Embryonic facial prominence (tissue), 1 donor: ENCODE measurements around the gene CST1.
"Not testable (repeated sequence)": the region's sequence is repeated elsewhere in the genome, so short reads cannot be mapped to it uniquely, and the experiment has no call there.

ENCODE experiments used
- DNase-seq: peaks from one replicate; pipeline ENCODE4 v3.0.0-alpha.2; 2016; ENCODE audit errors: extremely low spot score

CST1 gene

DNA sequence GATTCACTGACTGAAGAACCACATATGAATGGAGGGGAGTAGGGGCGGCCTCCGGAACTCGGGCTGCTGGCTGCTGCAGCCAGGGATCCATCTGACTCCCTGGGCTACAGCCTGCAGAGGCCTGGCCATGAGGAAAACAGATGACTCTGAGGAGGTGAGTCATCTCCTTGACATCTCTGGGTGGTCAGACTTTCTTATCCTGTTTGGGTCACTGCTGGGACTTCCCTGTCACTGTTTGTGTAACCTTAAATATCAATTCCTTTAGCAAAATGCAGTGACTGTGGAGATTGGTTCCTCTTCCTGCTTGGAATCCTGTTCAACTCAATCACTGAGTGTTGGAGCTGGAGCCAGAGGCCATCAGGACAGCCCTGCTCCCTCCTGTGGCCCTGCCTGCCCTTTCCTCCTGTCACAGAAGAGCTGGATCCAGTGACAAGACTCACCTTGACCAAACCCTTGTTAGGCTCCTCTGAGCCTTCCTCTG lies 4.4 kb upstream of the CST1 start:
- DNase-seq, result not testable (repeated sequence)

DNA sequence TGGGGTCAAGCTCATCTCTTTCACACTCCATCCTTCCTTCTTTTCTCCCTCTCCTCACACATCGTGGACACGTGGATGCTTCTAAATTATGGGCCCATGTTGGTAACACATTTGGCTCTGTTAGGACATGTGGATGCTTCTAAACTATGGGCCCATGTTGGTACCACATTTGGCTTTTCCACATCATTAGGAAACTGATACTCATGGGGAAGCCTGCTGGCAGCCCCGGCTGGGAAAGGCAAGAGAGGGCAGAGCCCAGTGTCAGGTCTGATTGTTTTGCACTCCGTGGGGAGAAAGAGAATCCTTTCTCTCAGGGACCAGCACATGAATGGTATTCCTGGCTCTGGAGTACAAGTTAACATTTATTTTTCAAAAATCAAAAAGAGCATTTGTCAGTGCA lies 4.0 kb upstream of the CST1 start:
- DNase-seq, result no peak

DNA sequence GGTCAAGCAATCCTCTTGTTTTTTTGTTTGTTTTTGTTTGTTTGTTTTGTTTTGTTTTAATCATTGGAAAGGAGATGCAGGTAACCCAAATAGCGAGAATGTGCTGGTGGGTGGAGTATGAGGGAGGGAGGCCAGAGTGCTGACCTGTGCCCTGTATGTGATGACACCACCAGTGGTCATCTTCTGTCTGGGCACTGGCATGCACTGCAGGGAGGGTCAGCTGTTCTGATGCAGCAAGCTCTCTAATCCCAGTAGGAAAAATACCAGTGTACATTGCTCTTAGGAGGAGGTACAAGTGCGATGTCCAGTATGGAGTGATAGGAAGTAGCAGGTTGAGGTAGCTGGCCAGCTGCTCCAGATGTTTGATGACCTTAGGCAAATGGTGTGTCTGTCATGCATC lies 2.9 kb upstream of the CST1 start:
- DNase-seq, result no peak

DNA sequence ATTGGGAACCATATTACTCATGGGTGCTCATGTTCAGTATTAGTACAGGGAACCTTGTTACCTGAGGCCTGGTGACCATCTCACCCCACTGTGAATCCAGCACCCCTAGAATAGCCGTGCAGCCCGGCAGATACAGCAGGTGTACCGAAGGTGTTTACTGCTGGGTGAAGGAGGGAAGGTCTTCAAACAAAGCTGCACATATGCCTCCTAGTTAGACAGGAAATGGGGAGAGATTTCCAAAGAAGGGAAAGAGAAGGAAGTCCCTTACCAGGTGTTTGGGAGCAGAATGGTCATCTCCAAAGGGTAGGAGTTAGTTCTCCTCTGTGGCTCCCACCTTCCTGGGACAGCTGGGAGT lies 2.4 kb upstream of the CST1 start:
- DNase-seq, result no peak

DNA sequence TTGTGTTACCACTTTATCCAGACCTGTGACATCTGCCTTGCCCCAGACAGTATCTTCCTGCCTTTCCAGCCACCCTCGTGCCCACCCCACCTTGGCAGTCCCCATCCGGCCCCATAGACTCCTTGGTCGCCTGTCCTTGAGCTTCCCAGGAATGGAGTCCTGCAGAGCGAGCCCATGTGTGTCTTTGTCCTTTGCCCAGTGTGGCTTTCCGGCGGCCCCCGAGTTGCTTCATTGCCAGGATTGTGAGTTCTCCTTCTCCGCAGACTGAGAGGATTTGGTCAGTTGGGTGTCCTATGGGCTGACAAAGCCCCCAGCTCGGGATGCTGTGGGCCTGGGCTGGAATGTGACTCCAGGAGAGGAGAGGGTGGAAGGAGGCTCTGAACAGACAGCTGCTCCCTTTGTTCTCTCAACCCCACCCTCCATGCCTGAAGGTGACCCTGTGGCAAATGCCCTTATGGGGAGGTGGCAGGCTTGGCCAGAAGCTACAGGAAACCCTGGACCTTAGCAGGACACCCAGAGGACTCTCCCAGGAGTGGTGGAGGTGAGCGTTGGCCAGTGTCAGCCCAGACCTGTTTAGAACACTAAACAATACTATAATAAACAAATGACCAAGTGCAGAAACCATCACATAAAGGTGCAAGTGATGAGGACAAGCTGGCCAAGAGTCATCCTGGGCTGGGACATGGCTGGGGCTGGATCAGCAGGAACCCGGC lies 1.9 kb upstream of the CST1 start:
- DNase-seq, result no peak

DNA sequence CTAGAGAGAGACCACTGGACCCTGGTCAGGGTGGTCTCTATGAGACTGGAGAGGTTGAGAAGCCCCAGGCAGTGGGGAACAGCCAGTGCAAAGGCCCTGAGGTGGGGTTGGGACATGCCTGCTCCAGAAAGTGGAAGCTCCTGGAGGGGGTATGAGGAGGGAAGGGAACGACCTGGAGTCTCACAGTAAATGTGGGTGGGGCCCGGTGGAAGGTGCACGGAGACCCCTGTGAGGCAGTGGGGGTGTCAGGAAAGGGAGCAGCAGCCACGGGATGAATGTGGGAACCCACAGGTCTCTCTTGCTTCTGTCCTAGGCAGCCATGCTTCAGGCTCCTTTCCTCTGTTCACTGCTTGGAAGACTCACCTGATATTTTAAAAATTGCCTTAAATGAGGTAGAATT lies 1.3 kb upstream of the CST1 start:
- no peak for DNase-seq

DNA sequence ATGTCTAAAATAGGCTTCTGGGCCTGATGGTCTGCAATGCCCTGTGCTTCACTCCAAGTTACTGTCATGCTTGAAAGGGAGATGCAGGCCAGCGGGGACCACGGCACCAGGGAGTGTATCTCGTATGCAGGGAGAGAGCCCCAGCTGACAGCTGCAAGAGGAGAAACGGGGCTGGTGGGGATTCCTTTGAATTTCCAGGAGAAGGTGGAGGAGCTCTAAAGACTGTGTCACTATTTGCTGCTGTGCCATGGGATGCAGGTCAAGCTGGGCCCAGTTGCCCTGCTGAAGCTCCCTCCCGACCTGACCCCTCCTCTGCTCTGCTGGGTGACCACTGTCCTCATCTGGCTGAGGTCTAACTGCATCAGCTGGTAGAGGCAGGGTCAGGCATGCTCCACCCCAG lies 989 bp downstream of the CST1 start:
- no peak for DNase-seq

DNA sequence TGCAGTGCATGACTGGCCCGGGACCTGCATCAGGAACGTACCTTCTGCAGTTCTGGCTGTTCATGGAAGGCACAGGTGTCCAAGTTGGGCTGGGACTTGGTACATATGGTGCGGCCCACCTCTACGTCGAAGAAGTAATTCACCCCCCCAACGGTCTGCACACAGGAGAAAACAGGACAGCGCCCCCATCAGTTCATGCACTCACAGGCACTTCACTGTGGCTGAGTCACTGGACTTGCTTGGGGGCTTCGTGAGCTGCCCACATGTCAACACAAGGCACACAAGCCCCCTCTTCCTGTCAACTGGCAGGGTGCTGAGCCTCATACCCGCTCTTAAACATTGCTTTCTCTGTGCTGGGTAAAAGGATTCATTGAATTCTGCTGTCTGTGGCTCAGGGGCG lies 1.8 kb downstream of the CST1 start:
- DNase-seq, result not testable (repeated sequence)

DNA sequence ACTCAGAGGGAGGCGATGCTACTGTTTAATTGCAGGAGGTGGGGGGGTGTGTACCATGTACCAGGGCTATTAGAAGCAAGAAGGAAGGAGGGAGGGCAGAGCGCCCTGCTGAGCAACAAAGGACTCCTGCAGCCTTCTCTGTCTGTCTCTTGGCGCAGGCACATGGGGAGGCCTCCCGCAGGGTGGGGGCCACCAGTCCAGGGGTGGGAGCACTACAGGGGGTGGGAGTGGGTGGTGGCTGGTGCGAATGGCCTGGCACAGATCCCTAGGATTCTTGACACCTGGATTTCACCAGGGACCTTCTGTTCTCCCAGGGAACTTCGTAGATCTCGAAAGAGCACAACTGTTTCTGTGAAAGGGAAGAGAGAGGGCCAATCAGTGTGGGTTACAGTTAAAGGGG lies 3.2 kb downstream of the CST1 start:
- DNase-seq, result not testable (repeated sequence)

DNA sequence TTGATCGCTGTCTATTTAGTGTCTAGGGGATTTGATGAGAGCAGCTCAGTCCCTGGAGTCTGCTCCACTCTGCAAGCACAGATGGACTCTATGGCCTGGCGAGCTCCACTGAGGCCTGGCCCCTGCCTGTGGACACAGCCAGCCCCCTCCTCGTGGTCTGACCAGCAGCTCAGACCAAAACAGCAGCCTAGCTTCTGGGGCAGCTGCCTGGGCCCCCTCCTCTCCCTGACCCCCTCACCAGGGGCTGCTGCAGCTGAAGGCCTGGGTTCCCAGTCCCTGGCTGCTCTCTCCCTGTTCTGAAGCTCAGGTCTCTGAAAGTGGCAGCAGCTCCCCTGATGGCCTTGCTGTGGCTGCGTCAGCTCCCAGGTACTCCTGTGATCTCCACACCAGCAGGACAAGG lies 3.6 kb downstream of the CST1 start:
- DNase-seq, result not testable (repeated sequence)

DNA sequence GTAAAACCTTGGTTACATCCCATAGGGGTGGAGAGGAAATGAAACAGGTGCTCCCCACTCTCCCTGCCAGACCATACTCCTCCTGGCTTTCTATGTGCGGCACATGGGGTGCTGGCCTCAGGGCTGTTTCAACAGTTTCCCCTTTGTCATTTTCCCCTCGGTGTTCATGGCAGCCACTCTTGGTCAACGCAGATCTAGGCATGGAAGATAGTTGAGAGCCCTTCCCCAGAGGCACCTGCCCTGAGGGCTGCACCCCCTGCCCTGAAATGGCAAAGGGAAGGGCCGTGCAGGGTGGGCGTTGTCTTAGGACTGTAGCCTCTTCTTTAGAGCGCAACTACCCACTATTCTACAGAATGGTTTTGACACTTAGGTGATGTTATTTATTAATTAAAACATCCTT lies 4.4 kb downstream of the CST1 start:
- DNase-seq, result no peak

DNA sequence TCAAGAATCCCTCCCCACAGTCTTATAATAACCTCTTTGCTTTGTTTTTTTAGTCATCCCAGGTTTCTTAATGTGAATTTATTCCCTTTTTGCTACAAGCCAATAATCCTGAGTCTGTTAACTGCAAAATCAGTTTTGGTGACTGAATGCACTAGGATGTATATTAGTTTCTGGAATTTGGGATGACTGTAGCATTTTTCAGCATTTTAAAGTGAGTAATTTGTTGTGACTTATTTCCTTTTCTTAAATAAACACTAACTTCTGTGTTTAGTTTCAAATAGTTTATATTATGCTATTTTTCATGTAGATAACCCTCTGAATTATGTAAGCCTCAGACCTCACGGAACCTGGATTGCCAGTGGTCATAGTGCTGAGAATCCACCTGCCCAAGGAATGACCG lies 5.5 kb downstream of the CST1 start:
- no peak for DNase-seq

DNA sequence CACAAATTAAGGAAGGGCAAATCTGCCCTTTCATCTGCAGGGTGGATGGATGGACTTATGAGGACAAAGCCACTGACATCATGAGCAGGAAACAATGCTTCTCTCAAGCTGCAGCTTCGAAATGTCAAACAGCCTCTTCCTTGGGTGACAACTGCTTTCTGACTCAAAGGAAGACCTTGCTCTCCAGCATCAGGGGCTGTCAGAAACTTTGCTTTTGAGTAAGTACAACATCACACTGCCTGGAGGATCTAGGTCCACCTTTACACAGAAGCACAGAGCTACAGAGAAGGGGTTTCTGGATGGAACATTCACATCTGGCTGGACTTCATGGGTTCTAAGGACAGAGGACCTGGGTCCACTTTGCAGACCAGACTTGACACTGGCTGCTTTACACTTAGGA lies 5.9 kb downstream of the CST1 start:
- DNase-seq, result no peak

DNA sequence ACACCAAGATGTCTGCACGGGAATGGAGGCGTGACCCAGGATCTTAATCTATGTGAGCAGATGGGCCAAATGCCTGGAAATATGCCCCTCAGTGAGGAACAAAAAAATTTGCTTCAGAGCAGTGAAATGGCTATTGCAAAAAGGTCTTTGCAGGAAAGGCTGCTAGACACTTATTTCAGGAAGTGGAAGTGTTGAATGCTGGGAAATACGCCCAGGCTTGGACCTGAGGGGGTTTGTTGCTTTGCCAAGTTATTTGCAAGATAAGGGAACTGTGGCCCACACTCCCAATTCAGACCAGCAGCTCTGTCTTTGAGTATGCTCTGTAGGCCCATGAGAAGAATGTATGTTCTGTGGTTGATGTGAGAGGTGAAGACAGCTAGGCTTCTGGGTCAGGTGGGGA lies 15.3 kb downstream of the CST1 start:
- not testable (repeated sequence) for DNase-seq

DNA sequence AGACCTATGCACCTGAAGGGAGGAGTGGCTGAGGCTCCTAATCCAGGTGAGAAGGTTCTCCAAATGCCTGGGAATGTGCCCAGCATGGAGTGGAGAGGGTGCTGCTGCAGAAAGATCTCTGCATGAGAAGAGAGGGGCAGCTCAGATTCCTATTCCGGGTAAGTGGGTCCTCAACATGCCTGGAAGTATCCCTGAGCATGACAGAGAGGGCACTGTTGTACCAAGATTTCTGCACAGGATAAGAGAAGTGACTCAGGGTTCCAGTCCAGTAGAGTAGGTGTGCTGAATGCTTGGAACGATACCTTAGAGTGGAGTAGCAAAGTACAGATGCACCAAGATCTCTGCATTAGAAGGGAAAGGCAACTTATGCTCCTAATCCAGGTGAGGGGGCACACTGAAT lies 15.8 kb downstream of the CST1 start:
- DNase-seq, result not testable (repeated sequence)

DNA sequence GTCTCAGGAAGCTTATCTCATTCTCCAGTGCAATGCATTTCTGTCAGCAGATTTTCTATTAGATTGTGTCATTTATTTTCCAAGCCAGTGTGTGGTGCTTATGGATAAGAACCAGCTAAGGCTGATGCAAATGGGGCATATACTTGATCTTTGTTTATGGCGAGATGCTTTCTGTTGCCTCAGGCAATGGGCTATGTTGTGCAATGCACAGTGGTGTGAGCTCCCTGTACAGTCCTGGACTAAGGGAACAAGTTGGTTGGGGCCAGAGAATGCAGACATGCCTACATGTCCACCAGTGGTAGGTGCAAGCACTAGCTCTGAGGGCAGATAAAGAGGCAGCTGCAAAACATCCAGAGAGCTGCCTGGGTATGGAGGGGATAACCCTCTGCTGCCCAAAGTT lies 16.3 kb downstream of the CST1 start:
- DNase-seq, result not testable (repeated sequence)

DNA sequence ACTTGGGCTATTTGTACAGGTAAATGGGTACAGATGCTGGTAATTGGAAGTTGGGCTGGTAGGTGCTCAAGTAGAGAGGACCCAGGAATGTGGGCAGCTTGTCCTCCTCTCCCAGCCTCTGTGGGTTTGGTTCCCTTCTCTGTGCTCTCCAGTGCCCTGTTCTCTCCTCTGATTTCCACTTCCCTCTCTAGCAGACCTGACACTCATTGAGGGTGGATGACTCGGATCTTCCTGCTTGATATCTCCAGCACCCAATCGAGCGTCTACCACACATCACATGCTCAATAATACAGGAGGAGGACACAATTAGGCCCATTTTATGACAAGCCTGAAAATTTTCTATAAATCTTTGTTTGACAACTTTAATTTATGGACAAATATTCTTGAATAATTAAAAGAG lies 23.7 kb downstream of the CST1 start:
- no peak for DNase-seq

DNA sequence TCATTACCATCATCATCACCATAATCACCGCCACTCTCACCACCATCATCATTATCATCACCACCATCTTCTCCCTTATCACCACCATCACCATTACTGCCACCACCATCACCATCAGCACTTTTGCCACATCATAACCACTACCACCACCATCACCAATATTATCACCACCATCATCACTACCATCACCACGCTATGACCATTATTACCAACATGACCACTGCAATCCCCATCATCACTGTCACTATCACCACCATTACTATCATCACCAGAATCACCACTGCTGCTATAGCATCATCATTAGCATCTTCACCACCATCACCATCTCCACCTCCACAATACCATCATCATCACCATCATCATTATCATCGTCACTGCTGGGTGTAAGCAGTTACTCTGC lies 25.6 kb downstream of the CST1 start:
- no peak for DNase-seq

DNA sequence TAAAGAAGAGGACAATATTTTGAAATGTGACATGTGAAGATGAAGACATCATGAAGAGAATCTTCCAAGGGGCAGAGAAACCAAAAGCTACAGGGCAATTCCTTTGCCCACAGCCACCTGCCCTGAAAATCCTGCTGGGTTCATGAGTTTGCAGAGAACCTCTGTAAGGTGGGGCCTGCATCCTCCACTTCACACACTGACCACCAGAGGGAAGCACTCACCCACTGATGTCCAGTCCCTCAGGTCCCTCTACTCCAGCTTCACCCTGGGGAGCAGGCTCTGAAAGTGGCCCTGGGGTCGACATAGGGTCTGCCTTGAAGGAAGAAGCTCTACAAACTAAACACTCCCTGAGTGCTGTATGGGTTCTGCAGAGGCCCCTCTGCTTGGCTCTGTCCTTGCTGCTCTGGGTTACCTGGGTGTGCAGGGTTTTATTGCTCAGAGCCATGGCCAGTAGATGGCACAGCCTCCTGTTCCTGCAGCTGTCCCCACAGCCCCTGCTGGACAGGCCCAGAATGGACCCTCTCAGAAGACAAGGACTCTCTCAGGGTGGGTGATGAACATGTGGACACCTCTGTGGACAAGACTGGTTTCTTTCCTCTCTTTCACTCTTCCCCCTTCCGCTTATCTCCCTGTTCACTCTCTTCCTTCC lies 27.0 kb downstream of the CST1 start:
- DNase-seq, result not testable (repeated sequence)

DNA sequence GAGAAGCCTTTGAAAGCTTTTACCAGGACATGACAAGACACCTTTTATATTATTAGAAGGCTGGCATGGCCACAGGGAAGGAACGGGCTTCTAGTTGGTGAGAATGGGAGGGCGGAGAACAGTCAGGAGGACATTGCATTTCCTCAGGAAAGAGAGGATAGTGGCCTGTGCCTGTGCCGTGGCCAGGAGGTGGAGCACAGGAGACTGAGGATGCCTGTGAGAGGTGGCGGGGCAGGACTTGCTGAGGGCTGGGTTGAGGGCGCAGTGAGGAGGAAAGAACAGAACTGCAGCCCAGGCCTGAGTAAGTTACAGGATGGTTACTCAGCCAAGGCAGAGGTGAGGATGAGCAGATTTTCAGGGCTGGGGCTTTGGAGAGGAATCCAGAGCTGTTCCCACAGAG lies 27.9 kb downstream of the CST1 start:
- not testable (repeated sequence) for DNase-seq

DNA sequence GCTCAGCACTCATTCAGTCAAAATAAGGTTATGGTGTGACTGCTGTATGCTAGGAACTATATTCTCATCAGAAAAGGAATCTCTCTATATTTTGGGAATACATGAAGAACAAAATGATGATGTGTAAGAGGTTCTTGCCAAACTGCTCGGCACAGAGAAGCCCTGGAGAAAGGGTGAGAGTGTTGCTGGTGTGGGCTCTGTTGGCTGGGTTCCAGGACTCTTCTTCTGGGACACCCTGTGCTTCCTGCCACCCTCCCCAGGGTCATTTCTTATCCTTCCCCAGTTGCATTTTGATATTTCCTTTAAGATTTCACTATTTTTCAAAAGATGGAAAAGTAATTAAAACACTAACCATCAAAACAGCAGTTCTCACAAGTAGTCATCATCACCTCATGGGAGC lies 28.8 kb downstream of the CST1 start:
- no peak for DNase-seq

DNA sequence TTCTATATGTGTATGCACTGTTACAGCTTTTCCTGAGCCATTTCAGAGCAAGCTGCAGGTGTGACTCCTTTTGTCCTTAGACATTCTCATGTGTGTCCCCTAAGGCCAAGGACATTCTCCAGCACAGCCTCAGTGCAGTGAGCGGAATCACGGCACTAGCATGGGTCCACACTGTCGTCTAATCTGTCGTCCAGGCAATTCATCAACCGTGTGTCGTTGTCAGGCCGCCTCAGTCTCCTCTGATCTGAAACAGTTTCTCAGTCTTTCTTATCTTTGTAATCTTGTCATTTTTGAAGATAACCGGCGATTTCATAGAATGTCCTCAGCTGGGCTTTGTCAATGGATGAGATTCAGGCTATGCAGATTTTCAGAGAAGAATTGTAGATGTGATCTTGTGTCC lies 31.4 kb downstream of the CST1 start:
- not testable (repeated sequence) for DNase-seq

DNA sequence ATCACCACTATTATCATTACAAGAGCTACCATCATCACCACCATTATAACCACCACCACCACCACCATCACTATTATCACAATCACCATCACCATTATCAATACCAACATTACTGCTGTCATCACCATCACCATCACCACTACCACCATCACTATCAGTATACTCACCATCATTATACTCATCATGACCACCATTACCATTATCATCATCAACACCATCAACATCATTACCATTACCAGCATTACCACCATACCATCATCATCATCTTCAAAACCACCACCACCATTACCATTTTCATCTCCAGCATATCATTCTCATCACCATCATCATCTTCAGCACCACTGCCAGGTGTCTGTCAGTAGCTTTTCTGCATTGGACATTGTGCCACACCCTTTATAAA lies 39.0 kb downstream of the CST1 start:
- not testable (repeated sequence) for DNase-seq

DNA sequence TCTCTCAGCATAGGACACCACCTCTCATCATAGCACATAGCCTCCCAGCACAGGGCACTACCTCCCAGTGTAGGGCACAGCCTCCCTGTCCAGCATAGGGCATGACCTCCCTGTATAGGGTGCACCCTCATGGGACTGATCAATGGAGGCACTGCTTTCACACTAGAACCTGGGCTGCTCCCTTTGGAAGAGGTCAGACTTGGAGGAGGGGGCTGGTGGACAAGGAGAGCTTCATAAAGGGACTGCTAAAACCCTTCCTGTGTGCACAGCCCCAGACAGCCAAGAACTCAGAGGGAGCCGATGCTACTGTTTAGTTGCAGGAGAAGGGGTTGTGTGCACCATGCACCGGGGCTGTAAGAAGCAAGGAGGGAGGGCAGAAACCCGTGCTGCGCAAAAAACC lies 40.0 kb downstream of the CST1 start:
- no peak for DNase-seq
